CD4-positive, alpha-beta T cell treated with Interferon gamma for 1 hour (primary cell): ENCODE data around the gene BOD1L1.

Experiments
- DNase-seq: peaks from one replicate; pipeline ENCODE4 v3.0.0-alpha.2; 2020

The BOD1L1 gene

GRCh38 chr4:13523591-13524503 lies 103.7 kb downstream of the BOD1L1 start:
- no peak for DNase-seq

- no peak for DNase-seq
Measured at GRCh38 chr4:13523105-13523477, 104.4 kb downstream of the BOD1L1 start.

- DNase-seq, result no peak
Measured at GRCh38 chr4:13522282-13523104, 105.0 kb downstream of the BOD1L1 start.

GRCh38 chr4:13521047-13521446 lies 106.5 kb downstream of the BOD1L1 start:
- DNase-seq, result no peak
